HG03066 (cell line): ENCODE data around the gene NOVA2.

Experiments
- ATAC-seq: cut with Tn5 transposase; IDR thresholded peaks from one replicate; pipeline ENCODE4 v1.9.1; 2021; ENCODE audit warnings: low read depth; ENCODE audit not compliant: unreplicated experiment

Gene NOVA2

GRCh38 chr19:46000491-46001246 lies 27.0 kb upstream of the NOVA2 start:
- no peak for ATAC-seq

- no peak for ATAC-seq
Measured at GRCh38 chr19:45999653-46000121, 26.0 kb upstream of the NOVA2 start.

GRCh38 chr19:45998834-45999233 lies 25.2 kb upstream of the NOVA2 start:
- no peak for ATAC-seq

GRCh38 chr19:45996933-45997332 lies 23.3 kb upstream of the NOVA2 start:
- ATAC-seq = no peak

GRCh38 chr19:45995715-45996385 lies 22.2 kb upstream of the NOVA2 start:
- ATAC-seq = no peak

GRCh38 chr19:45994998-45995714 lies 21.5 kb upstream of the NOVA2 start, which contains the start of gene CCDC61:
TSS of gene CCDC61 (plus strand) at chr19:45995467. CDS start at chr19:46003019, 7,552 bp downstream.
- peak; percentile 95 for ATAC-seq

GRCh38 chr19:45994456-45994997 lies 20.9 kb upstream of the NOVA2 start:
- no peak for ATAC-seq

- no peak for ATAC-seq
Measured at GRCh38 chr19:45990113-45990728, 16.6 kb upstream of the NOVA2 start.

- no peak for ATAC-seq
Measured at GRCh38 chr19:45985321-45985720, 11.7 kb upstream of the NOVA2 start.

- ATAC-seq = no peak
Measured at GRCh38 chr19:45981350-45981749, 7.7 kb upstream of the NOVA2 start.

- ATAC-seq = no peak
Measured at GRCh38 chr19:45978156-45978555, 4.5 kb upstream of the NOVA2 start.

- no peak for ATAC-seq
Measured at GRCh38 chr19:45976178-45976577, 2.5 kb upstream of the NOVA2 start.

- ATAC-seq = no peak
Measured at GRCh38 chr19:45975306-45976070, 1.8 kb upstream of the NOVA2 start.

- ATAC-seq = no peak
Measured at GRCh38 chr19:45972947-45973540, 621 bp downstream of the NOVA2 start.

- ATAC-seq = no peak
Measured at GRCh38 chr19:45972081-45972946, 1.4 kb downstream of the NOVA2 start.

- ATAC-seq = no peak
Measured at GRCh38 chr19:45971260-45971902, 2.3 kb downstream of the NOVA2 start.

GRCh38 chr19:45969676-45970075 lies 4.0 kb downstream of the NOVA2 start:
- no peak for ATAC-seq

- ATAC-seq = no peak
Measured at GRCh38 chr19:45968626-45969025, 5.0 kb downstream of the NOVA2 start.
